ENCODE results near the gene HEMK1. TPM values are rescaled to one million over a fixed set of nuclear protein-coding genes. Genes with fewer than 3 reads are reported as not detected.

The HEMK1 gene
- total and polyA plus RNA-seq, 2 donors (not counting 3 experiments of a cell fraction or from before 2014, with no cell fraction given) = 14.2 to 15.2 TPM

DNA sequence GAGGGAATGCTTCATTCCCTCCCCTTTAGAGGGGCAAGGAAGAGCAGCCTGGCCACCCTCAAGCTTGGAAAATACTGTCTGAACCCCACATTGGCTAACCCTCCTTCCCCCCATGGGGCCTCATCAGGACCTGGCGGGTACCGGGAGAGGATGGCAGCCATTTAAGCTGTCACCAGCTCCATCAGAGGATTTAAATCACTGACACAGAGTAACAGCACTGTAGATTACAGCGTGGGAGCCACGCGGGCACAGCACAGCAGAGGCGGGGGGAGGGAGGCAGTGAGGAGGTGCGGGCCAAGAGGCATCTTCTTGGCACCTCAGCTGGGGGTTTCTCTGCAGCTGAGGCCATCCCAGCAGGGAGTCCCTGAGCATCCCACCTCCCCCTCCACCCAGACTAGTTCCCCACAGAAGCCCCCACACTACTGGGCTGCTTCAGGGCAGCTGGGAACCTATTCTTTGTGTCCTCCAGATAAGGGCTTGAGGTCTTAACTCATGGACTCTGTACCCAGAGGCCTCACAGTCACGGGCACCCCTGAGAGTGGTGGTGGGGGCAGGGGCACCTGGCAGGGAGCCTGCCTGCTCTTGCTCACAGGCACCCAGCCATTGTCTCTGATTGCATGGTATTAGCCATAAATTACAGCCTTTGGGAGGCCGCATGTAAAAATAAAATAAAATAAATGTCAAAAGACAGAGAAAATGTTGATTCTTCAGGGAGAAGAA is 44.0 kb upstream of the HEMK1 start:
- H3K9me3 ChIP-seq (replicated peaks; ENCODE audit: control insufficient read depth, insufficient read depth, low read length) = no peaks in the 10 kb centered on the region
- TF ChIP-seq, protein P1, sequence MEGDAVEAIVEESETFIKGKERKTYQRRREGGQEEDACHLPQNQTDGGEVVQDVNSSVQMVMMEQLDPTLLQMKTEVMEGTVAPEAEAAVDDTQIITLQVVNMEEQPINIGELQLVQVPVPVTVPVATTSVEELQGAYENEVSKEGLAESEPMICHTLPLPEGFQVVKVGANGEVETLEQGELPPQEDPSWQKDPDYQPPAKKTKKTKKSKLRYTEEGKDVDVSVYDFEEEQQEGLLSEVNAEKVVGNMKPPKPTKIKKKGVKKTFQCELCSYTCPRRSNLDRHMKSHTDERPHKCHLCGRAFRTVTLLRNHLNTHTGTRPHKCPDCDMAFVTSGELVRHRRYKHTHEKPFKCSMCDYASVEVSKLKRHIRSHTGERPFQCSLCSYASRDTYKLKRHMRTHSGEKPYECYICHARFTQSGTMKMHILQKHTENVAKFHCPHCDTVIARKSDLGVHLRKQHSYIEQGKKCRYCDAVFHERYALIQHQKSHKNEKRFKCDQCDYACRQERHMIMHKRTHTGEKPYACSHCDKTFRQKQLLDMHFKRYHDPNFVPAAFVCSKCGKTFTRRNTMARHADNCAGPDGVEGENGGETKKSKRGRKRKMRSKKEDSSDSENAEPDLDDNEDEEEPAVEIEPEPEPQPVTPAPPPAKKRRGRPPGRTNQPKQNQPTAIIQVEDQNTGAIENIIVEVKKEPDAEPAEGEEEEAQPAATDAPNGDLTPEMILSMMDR (IDR thresholded peaks at IDR 0.05; ENCODE audit: extremely low read depth in 1 of 2, insufficient read depth in 1 of 2, low read depth in 1 of 2, low read length in 2 of 2) = no peak
- no peak for TF ChIP-seq JUN (IDR thresholded peaks at IDR 0.05; ENCODE audit: borderline replicate concordance, insufficient read depth, insufficient read length, low read depth)
- TF ChIP-seq EZH2 (IDR thresholded peaks at IDR 0.05; ENCODE audit: borderline replicate concordance, low read depth, low read length, severe bottlenecking) = no peak
- no peak for TF ChIP-seq POLR2AphosphoS5 (IDR thresholded peaks at IDR 0.05; ENCODE audit: insufficient read depth, low read depth, low read length)
- no peak for TF ChIP-seq MYC (IDR thresholded peaks at IDR 0.05; ENCODE audit: low read depth, low read length)
- TF ChIP-seq FOS (IDR thresholded peaks at IDR 0.05; ENCODE audit: borderline replicate concordance, insufficient read depth, low read length) = no peak
- no peak for TF ChIP-seq GATA2 (IDR thresholded peaks at IDR 0.05; ENCODE audit: insufficient read depth, insufficient read length, low read depth, low read length)
- TF ChIP-seq, protein P2, sequence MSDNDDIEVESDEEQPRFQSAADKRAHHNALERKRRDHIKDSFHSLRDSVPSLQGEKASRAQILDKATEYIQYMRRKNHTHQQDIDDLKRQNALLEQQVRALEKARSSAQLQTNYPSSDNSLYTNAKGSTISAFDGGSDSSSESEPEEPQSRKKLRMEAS (IDR thresholded peaks at IDR 0.05; ENCODE audit: insufficient read depth, insufficient read length) = no peak
- TF ChIP-seq POLR2A (IDR thresholded peaks at IDR 0.05; ENCODE audit: low read depth, low read length) = no peak
- no TSS peak for BruUV-seq (replicated peaks)
- no peak overlapping the region for H3K4me3 ChIP-seq (replicated peaks in 1 of 3; ENCODE audit: insufficient read depth in 1 of 3, low read depth in 1 of 3, low read length in 3 of 3)
- H3K4me1 ChIP-seq (ENCODE audit: control insufficient read depth, extremely low read depth, insufficient read depth, low read length) = no peaks in the 10 kb centered on the region
- H3K9ac ChIP-seq (replicated peaks; ENCODE audit: extremely low read depth, insufficient read depth, low read length) = no peak overlapping the region
- no peak overlapping the region for H3K4me2 ChIP-seq (ENCODE audit: insufficient read depth, low read length)
- DNase-seq (ENCODE audit: low read depth, low spot score) (no peak), FAIRE-seq (no peak)
- H3K27me3 ChIP-seq (ENCODE audit: control insufficient read depth in 2 of 2, insufficient read depth in 2 of 2, low read length in 2 of 2) = peaks cover 5 to 13% of the 10 kb centered on the region in 2 experiments
- CTCF ChIA-PET = interaction anchor here (3.6 kb wide), 1 partner anchor 17 kb away, joined by 15 read pairs; no protein-coding TSS in a partner anchor
- POLR2A ChIA-PET = no interaction called here
- H3K79me2 ChIP-seq (ENCODE audit: control insufficient read depth, insufficient read depth, low read length) = no peaks in the 10 kb centered on the region
- H2AFZ ChIP-seq (ENCODE audit: low read depth, low read length) = no peak overlapping the region
- no peaks in the 10 kb centered on the region for H3K9me1 ChIP-seq (replicated peaks; ENCODE audit: control insufficient read depth, extremely low read depth, insufficient read depth, low read length)
- H3K27ac ChIP-seq (ENCODE audit: insufficient read depth, low read depth, low read length) = no peak overlapping the region
- H4K20me1 ChIP-seq (replicated peaks; ENCODE audit: control insufficient read depth, extremely low read depth, insufficient read depth, low read length) = no peaks in the 10 kb centered on the region
- intact Hi-C loops (cut with micrococcal nuclease) (no loop called here), dilution Hi-C loops (cut with MboI; ENCODE audit: extremely low pct_ligation_motif_present, low sequenced_read_pairs) (no loop called here)
- no peaks in the 10 kb centered on the region for H3K36me3 ChIP-seq (ENCODE audit: control insufficient read depth in 2 of 2, extremely low read depth in 1 of 2, insufficient read depth in 2 of 2, low read length in 2 of 2)
